HG03432 (cell line): ENCODE measurements around the gene IGDCC3.

Experiments
- ATAC-seq: cut with Tn5 transposase; IDR thresholded peaks from one replicate; pipeline ENCODE4 v1.9.1; 2021; ENCODE audit warnings: mild to moderate bottlenecking, moderate library complexity; ENCODE audit not compliant: unreplicated experiment

Gene IGDCC3

GRCh38 chr15:65300924-65301441 is 76.8 kb downstream of the IGDCC3 start:
- no peak for ATAC-seq

DNA sequence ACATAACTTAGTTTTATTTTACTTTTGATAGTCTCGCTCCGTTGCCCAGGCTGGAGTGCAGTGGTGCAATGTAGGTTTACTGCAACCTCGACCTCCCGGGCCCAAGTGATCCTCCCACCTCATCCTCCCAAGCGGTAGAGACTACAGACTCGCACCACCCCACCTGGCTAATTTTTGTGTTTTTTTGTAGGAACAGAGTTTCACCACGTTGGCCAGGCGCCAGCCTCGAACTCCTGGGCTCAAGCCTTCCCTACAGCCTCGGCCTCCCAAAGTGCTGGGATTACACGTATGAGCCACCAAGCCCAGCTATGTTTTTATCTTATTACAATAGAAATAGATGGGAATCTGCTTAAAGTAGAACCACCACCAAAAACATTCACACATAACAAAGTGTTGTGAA is 79.1 kb downstream of the IGDCC3 start:
- ATAC-seq, result no peak

GRCh38 chr15:65292938-65293518 is 84.8 kb downstream of the IGDCC3 start:
- no peak for ATAC-seq

DNA sequence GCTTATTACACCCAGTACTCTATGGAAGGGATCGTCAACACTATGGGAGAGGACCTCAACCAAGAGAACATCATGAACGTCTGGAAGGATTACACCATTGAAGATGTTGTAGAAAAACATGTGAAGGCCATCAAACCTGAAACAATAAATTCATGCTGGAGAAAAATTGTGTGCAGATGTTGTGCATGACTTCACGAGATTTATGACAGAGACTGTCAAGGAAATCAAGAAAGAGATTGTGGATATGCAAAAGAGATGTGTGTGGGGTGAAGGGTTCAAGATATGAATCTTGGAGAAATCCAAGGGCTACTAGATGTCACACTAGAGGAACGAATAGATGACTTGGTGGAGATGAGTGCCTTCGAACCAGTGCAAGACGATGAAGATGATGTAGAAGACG is 87.6 kb downstream of the IGDCC3 start:
- ATAC-seq, result no peak

DNA sequence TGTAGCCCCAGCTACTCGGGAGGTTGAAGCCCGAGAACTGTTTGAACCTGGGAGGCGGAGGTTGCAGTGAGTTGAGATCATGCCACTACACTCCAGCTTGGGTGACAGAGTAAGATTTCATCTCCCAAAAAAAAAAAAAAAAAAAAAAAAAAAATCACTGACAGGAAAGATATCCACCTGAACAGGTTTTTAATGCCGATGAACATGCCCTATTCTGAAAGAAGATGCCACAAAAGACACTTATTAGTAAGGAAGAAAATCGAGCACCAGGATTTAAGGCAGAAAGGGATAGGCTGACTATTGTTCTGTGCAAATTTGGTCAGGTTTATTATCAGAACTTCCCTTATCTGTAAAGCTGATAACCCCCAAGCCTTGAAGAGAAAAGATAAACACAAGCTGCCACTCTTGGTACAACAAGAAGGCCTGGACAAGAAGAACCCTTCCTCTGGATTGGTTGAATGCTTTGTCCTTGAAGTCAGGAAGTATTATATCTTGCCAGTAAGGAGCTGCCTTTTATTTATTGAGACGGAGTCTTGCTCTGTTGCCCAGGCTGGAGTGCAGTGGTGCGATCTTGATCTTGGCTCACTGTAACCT is 88.4 kb downstream of the IGDCC3 start:
- ATAC-seq, result no peak

GRCh38 chr15:65287520-65287855 is 90.3 kb downstream of the IGDCC3 start:
- ATAC-seq, result no peak

- peak; percentile 95 for ATAC-seq
Measured at GRCh38 chr15:65286704-65287519, 90.9 kb downstream of the IGDCC3 start, which contains the start of gene PARP16. Gene PARP16 (minus strand): TSS chr15:65286883. CDS start chr15:65286426, 457 bp downstream.

- ATAC-seq, result peak; percentile 35
Measured at GRCh38 chr15:65286069-65286703, 91.6 kb downstream of the IGDCC3 start.

DNA sequence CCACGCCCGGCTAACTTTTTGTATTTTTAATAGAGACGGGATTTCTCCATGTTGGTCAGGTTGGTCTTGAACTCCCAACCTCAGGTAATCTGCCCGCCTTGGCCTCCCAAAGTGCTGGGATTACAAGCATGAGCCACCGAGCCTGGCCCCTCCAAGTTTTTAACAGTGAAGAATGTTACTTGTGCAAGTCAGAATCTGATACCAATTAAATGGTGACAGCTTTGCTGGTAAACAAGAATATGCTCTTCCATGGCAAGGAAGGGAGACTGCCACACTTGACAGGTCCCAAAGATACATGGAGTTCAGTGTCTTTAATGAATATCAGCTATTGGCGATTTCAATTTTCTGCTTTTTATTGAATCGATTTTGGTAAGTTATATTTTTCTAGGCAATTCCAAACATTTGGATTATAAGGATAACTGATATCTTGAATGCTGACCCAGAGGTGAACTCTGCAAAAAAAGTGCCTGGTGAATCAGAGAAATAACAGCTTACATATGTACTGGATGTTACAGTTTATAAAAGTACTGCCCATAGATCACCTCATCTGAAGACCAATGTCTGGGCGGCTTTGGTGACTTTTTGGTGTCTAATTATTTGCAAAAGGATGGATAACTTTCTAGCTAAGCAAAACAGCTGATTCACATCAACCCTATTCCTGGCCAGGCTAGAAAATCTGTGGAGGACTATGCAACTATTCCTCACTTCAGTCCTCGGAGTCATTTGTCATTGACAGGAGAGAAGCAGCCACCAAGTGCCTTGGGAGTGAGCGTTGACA is 92.3 kb downstream of the IGDCC3 start:
- no peak for ATAC-seq

DNA sequence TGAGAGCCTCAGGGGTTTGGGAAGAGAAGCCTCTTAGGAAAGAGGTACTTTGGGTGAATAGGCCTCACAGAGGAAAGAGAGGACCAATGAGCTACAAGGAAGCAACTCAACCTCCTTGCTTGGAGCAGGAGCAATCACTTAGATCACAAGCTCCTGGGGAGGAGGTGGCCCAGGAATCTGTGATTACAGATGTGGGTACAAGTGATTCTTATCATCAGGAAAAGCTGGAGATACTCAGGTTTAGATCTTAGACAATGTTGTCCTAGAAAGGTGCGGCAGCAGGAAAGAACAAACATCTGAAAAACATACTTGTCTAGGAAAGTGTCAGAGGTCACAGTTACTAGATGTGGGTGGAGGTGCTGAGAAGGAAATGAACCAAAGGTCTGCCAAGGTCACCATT is 99.3 kb downstream of the IGDCC3 start:
- no peak for ATAC-seq
